Measurements from ENCODE around the gene CLIC6.
"Not testable (repeated sequence)": the region's sequence is repeated elsewhere in the genome, so short reads cannot be mapped to it uniquely, and the experiment has no call there.

Gene CLIC6

GRCh38 chr21:34692458-34693020 is 23.7 kb downstream of the CLIC6 start:
- no peak for DNase-seq (ENCODE audit: low read depth in 3 of 3)

GRCh38 chr21:34693192-34693810 is 24.5 kb downstream of the CLIC6 start:
- DNase-seq (ENCODE audit: low read depth in 3 of 3) = peak in 1 of 3 experiments; percentile 21

- no peak for DNase-seq (ENCODE audit: low read depth in 3 of 3)
These were observed 26.6 kb downstream of the CLIC6 start for GRCh38 chr21:34695434-34695833.

- no peak for DNase-seq (ENCODE audit: low read depth in 3 of 3)
These were observed 27.3 kb downstream of the CLIC6 start for GRCh38 chr21:34696121-34696520.

GRCh38 chr21:34697826-34698225 is 29.0 kb downstream of the CLIC6 start:
- no peak for DNase-seq (ENCODE audit: low read depth in 3 of 3)

- DNase-seq (ENCODE audit: low read depth in 3 of 3) = no peak
These were observed 29.6 kb downstream of the CLIC6 start for GRCh38 chr21:34698270-34699015.

GRCh38 chr21:34700605-34701004 is 31.8 kb downstream of the CLIC6 start:
- no peak for DNase-seq (ENCODE audit: low read depth in 3 of 3)

GRCh38 chr21:34701726-34702125 is 32.9 kb downstream of the CLIC6 start:
- DNase-seq (ENCODE audit: low read depth in 3 of 3) = no peak

- DNase-seq (ENCODE audit: low read depth in 3 of 3) = no peak
These were observed 33.8 kb downstream of the CLIC6 start for GRCh38 chr21:34702341-34703170.

- DNase-seq (ENCODE audit: low read depth in 3 of 3) = no peak
These were observed 34.8 kb downstream of the CLIC6 start for GRCh38 chr21:34703571-34703970.

GRCh38 chr21:34704119-34704518 is 35.3 kb downstream of the CLIC6 start:
- no peak for DNase-seq (ENCODE audit: low read depth in 3 of 3)

- no peak for DNase-seq (ENCODE audit: low read depth in 3 of 3)
These were observed 36.2 kb downstream of the CLIC6 start for GRCh38 chr21:34705011-34705410.

GRCh38 chr21:34706337-34706736 is 37.5 kb downstream of the CLIC6 start:
- no peak for DNase-seq (ENCODE audit: low read depth in 3 of 3)

- peak in 1 of 3 experiments; percentile 6 for DNase-seq (ENCODE audit: low read depth in 3 of 3)
These were observed 39.1 kb downstream of the CLIC6 start for GRCh38 chr21:34707876-34708325.

GRCh38 chr21:34713621-34714020 is 44.8 kb downstream of the CLIC6 start:
- DNase-seq (ENCODE audit: low read depth in 3 of 3) = no peak

- no peak for DNase-seq (ENCODE audit: low read depth in 3 of 3)
These were observed 46.7 kb downstream of the CLIC6 start for GRCh38 chr21:34715518-34715917.

- no peak for DNase-seq (ENCODE audit: low read depth in 3 of 3)
These were observed 47.3 kb downstream of the CLIC6 start for GRCh38 chr21:34715985-34716596.

GRCh38 chr21:34718529-34718928 is 49.7 kb downstream of the CLIC6 start:
- not testable (repeated sequence) for DNase-seq (ENCODE audit: low read depth in 3 of 3)

GRCh38 chr21:34722684-34723300 is 54.0 kb downstream of the CLIC6 start:
- peak in 2 of 3 experiments; percentile 5 to 8 for DNase-seq (ENCODE audit: low read depth in 3 of 3)

GRCh38 chr21:34724131-34724856 is 55.5 kb downstream of the CLIC6 start:
- DNase-seq (ENCODE audit: low read depth in 3 of 3) = no peak

- no peak for DNase-seq (ENCODE audit: low read depth in 3 of 3)
These were observed 56.0 kb downstream of the CLIC6 start for GRCh38 chr21:34724857-34725195.

Data from stimulated activated CD4-positive, alpha-beta T cell treated with anti-CD3 and anti-CD28 coated beads, TNF-alpha, amount 100 ng/mL, for 4 hours (primary cell).